Osteoblast (primary cell): ENCODE measurements around the gene NFATC3. TPM values are rescaled to one million over a fixed set of nuclear protein-coding genes. Genes with fewer than 3 reads are reported as not detected.

ENCODE experiments used
- DNase-seq: peaks from one replicate; pipeline ENCODE4 v3.0.0; 2011; ENCODE audit warnings: low spot score, mixed read lengths; ENCODE audit not compliant: insufficient read length; ENCODE audit errors: missing footprints
- H2AFZ ChIP-seq: 2 replicates; pipeline ENCODE4 v1.6.0; 2011; ENCODE audit warnings: mild to moderate bottlenecking, low read length
- H3K27ac ChIP-seq: 2 replicates; pipeline ENCODE4 v1.5.1; 2011; ENCODE audit warnings: mild to moderate bottlenecking, low read depth, low read length, moderate library complexity
- H3K27me3 ChIP-seq: 2 replicates; pipeline ENCODE4 v1.6.0; 2012; ENCODE audit warnings: mild to moderate bottlenecking, control low read depth, inconsistent platforms, low read length, moderate library complexity; ENCODE audit not compliant: insufficient read depth
- H3K36me3 ChIP-seq: 2 replicates; pipeline ENCODE4 v1.5.1; 2011; ENCODE audit warnings: mild to moderate bottlenecking, low read length, control low read depth, moderate library complexity; ENCODE audit not compliant: insufficient read depth
- H3K4me1 ChIP-seq: 2 replicates; pipeline ENCODE4 v1.5.1; 2011; ENCODE audit warnings: mild to moderate bottlenecking, low read length, control low read depth, moderate library complexity; ENCODE audit not compliant: insufficient read depth
- H3K4me2 ChIP-seq: 2 replicates; pipeline ENCODE4 v1.6.0; 2011; ENCODE audit warnings: mild to moderate bottlenecking, low read length; ENCODE audit not compliant: insufficient read depth
- H3K4me3 ChIP-seq: fragments of 200-600 bp; sonication (generic); 3 replicates; pipeline ENCODE4 v1.5.1; 2012; ENCODE audit warnings: mild to moderate bottlenecking, low read length, inconsistent platforms; ENCODE audit not compliant: insufficient read depth
- H3K79me2 ChIP-seq: 2 replicates; pipeline ENCODE4 v1.6.0; 2012; ENCODE audit warnings: mild to moderate bottlenecking, low read length, control low read depth, inconsistent platforms; ENCODE audit not compliant: insufficient read depth
- H3K9me3 ChIP-seq: 2 replicates; pipeline ENCODE4 v1.5.1; 2011; ENCODE audit warnings: low read depth, low read length, control low read depth
- H4K20me1 ChIP-seq: 2 replicates; pipeline ENCODE4 v1.6.0; 2012; ENCODE audit warnings: mild to moderate bottlenecking, low read length, control low read depth; ENCODE audit not compliant: insufficient read depth
- total RNA-seq: library from RNA; depleted of rRNA; stranded (reverse); fragments of >200 nt; gene quantifications from 2 replicates; pipeline ENCODE4 v1.2.3, GENCODE V29; 2012
- TF ChIP-seq, protein P1 (sequence below): IDR thresholded peaks from 2 replicates; pipeline ENCODE4 v1.5.1; 2011; ENCODE audit warnings: mild to moderate bottlenecking, low read depth, low read length, moderate library complexity; ENCODE audit errors: extremely low read depth

The NFATC3 gene
- total RNA-seq, 1 donor: 36.2 TPM

DNA sequence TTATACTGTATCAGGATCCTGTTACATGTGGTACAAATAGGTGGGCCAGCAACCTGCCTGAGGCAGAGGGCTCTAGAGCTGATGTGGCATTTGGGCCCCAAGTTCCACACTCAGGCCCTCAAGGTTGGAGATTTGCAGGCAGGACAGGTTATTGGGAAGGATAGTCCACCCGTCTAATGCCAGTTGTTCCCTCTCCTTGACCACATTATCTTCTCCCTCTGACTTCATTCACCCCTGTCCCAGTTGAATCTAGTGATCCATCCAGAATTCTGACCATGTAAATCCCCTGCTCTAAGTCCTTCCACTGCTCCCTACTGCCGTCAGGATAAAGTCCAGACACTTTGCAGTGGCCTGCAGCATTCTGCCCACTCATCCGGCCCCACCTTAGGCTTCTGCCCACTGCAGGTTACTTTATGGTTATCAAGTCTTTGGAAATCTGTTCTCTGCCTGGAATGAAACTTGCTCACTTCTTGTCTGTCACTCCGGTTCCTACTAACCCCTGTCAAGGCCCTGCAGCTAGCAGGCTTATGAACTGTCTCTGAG lies 1.9 kb upstream of the NFATC3 start:
- peaks cover 24% of the 10 kb centered on the region for H3K79me2 ChIP-seq
- H2AFZ ChIP-seq: peak overlapping the region; percentile 88
- TF ChIP-seq, protein P1, sequence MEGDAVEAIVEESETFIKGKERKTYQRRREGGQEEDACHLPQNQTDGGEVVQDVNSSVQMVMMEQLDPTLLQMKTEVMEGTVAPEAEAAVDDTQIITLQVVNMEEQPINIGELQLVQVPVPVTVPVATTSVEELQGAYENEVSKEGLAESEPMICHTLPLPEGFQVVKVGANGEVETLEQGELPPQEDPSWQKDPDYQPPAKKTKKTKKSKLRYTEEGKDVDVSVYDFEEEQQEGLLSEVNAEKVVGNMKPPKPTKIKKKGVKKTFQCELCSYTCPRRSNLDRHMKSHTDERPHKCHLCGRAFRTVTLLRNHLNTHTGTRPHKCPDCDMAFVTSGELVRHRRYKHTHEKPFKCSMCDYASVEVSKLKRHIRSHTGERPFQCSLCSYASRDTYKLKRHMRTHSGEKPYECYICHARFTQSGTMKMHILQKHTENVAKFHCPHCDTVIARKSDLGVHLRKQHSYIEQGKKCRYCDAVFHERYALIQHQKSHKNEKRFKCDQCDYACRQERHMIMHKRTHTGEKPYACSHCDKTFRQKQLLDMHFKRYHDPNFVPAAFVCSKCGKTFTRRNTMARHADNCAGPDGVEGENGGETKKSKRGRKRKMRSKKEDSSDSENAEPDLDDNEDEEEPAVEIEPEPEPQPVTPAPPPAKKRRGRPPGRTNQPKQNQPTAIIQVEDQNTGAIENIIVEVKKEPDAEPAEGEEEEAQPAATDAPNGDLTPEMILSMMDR: no peak
- peaks cover 4% of the 10 kb centered on the region for H4K20me1 ChIP-seq
- peak overlapping the region; percentile 89 for H3K4me2 ChIP-seq
- peaks cover 45% of the 10 kb centered on the region for H3K4me1 ChIP-seq
- H3K27ac ChIP-seq: peak overlapping the region; percentile 62
- peak; percentile 56 for DNase-seq
- no peak overlapping the region for H3K4me3 ChIP-seq
- peaks cover under 1% of the 10 kb centered on the region for H3K36me3 ChIP-seq
- no peaks in the 10 kb centered on the region for H3K9me3 ChIP-seq
- no peaks in the 10 kb centered on the region for H3K27me3 ChIP-seq

DNA sequence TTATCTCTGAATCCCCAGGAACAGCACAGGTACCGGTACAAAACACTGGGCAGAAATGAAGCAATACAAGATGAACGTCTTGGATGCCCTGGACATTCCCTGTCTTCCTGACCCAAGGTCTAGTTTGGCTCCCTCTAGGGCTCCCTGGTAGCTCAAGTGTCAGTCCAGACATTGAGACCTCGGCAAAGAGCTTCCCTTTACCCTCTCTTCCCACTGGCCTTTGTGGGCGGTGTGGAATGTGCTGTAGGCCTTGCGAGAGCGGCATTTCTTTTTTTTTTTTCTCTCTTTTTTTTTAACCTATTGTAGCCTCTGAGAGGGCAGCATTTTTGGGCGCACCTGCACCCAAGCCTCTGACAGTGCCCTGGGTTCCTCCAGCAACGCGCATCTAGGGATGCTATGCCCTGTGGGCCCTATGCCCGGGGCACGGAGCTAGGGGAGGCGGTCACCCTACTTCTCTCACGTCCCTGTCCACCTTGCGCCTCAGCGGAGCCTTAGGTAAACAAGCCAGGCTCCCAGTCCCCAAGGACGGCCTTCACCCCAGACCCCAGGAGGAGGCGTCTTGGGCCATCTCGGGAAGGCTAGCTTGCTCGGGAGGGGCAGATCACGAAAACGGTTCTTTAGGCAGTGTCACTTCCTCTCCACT lies 1.2 kb upstream of the NFATC3 start:
- peak; percentile 91 for DNase-seq
- H3K4me2 ChIP-seq: peak overlapping the region; percentile 89

DNA sequence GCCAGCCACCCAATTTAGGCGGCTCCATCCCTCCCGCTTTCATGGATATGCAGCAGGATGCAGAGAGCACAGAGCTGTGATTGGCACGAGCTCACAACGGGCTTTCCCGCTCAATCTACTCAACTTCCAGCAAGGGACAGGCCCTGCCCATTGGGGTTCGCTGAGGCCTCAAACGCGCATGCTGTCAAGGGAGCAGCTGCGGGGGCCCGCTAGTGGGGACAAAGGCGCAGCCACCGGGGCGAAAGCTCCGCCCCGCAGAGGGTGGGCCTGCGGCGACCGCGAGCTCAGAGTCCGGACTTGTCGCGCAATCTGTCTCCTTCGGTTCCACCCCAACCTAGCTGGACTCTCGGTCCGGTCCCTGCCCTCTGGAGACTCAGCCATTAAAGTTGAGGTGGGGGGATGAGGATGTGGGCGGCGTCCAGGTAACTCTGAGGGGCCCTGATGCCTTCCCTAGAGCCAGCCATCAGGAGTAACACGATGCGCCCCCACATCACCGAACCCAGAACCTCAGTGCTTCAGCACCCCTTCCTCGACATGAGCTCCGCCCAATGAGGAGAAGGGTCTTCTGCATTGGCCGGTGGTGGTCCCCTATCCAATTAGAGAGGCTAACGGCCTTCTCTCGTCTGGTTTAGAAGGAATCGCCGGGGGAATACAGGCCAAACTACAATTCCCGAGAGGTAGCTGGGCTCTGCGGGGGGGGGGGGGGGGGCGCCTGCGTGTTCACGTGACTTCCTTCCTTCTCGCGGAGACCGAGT lies 489 bp upstream of the NFATC3 start:
- TF ChIP-seq, protein P1: no peak
- no peaks in the 10 kb centered on the region for H3K27me3 ChIP-seq
- peak overlapping the region; percentile 88 for H2AFZ ChIP-seq
- H3K36me3 ChIP-seq: no peaks in the 10 kb centered on the region
- peak overlapping the region; percentile 89 for H3K4me2 ChIP-seq
- peak overlapping the region; percentile 62 for H3K27ac ChIP-seq
- H3K4me1 ChIP-seq: peaks cover 39% of the 10 kb centered on the region
- no peaks in the 10 kb centered on the region for H3K9me3 ChIP-seq
- peak; percentile 98 for DNase-seq
- H3K79me2 ChIP-seq: peaks cover 38% of the 10 kb centered on the region
- H4K20me1 ChIP-seq: peaks cover 9% of the 10 kb centered on the region
- peak overlapping the region; percentile 73 for H3K4me3 ChIP-seq

More for the DNA sequence above, 1.2 kb upstream of the NFATC3 start:
- H3K79me2 ChIP-seq: peaks cover 31% of the 10 kb centered on the region
- no peaks in the 10 kb centered on the region for H3K9me3 ChIP-seq
- peak overlapping the region; percentile 62 for H3K27ac ChIP-seq
- H3K27me3 ChIP-seq: no peaks in the 10 kb centered on the region
- no peaks in the 10 kb centered on the region for H3K36me3 ChIP-seq
- H4K20me1 ChIP-seq: peaks cover 6% of the 10 kb centered on the region
- peak overlapping the region; percentile 73 for H3K4me3 ChIP-seq
- H2AFZ ChIP-seq: peak overlapping the region; percentile 88
- TF ChIP-seq, protein P1: peak; percentile 27
- H3K4me1 ChIP-seq: peaks cover 45% of the 10 kb centered on the region
